Stimulated activated CD4-positive, alpha-beta T cell treated with anti-CD3 and anti-CD28 coated beads, Interleukin-4, amount 100 ng/mL, for 1 hour (primary cell): ENCODE measurements around the gene LGALS7B.
"Not testable (repeated sequence)": the region's sequence is repeated elsewhere in the genome, so short reads cannot be mapped to it uniquely, and the experiment has no call there.

Source experiments
- DNase-seq: peaks from one replicate; pipeline ENCODE4 v3.0.0-alpha.2; 2020

Gene LGALS7B

DNA sequence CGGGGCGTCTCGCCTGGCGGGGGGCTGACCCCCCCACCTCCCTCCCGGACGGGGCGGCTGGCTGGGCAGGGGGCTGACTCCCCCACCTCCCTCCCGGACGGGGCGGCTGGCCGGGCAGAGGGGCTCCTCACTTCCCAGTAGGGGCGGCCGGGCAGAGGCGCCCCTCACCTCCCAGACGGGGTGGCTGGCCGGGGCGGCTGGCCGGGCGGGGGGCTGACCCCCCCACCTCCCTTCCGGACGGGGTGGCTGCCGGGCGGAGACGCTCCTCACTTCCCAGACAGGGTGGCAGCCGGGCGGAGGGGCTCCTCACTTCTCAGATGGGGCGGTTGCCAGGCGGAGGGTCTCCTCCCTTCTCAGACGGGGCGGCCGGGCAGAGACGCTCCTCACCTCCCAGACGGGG, 8.8 kb downstream of the LGALS7B start:
- not testable (repeated sequence) for DNase-seq

GRCh38 chr19:38799104-38799503, 10.1 kb downstream of the LGALS7B start:
- no peak for DNase-seq

GRCh38 chr19:38800577-38801347, 11.8 kb downstream of the LGALS7B start:
- DNase-seq: no peak

- no peak for DNase-seq
Observed at GRCh38 chr19:38801359-38802095, 12.5 kb downstream of the LGALS7B start.

- DNase-seq: no peak
Observed at GRCh38 chr19:38803543-38803942, 14.5 kb downstream of the LGALS7B start.

DNA sequence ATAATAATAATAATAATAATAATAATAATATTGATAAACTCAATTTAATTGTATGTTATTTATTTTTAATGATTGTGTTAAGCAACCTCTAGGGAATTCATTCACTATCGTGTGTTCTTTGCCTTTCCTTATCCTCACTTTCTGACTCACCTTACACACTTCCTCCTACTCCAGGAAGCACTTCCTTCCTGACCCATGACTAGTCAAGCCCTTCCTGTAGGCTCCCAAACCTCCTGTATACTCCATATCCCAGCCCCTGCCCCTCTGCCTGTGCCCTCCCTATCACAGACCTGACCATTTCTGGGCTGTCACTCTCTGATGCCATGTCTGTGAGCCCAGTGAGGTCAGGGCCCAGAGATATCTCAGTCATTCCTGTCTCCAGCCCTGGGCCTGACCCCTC, 16.2 kb downstream of the LGALS7B start:
- DNase-seq: no peak

- DNase-seq: no peak
Observed at GRCh38 chr19:38806371-38806770, 17.4 kb downstream of the LGALS7B start.

DNA sequence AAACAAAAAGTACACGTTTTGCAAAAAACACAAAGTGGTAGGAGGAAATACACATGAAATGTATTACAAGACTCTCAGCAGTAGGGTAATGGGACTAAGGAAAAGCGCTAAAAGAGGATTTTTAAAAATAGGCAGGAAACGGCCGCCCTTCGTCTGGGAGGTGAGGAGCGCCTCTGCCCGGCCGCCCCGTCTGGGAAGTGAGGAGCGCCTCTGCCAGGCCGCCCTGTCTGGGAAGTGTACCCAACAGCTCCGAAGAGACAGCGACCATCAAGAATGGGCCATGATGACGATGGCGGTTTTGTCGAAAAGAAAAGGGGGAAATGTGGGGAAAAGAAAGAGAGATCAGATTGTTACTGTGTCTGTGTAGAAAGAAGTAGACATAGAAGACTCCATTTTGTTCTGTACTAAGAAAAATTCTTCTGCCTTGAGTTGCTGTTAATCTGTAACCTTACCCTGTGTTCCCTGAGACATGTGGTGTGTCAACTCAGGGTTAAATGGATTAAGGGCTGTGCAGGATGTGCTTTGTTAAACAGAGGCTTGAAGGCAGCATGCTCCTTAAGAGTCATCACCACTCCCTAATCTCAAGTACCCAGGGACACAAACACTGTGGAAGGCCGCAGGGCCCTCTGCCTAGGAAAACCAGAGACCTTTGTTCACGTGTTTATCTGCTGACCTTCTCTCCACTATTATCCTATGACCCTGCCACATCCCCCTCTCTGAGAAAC, 18.5 kb downstream of the LGALS7B start:
- DNase-seq: not testable (repeated sequence)

DNA sequence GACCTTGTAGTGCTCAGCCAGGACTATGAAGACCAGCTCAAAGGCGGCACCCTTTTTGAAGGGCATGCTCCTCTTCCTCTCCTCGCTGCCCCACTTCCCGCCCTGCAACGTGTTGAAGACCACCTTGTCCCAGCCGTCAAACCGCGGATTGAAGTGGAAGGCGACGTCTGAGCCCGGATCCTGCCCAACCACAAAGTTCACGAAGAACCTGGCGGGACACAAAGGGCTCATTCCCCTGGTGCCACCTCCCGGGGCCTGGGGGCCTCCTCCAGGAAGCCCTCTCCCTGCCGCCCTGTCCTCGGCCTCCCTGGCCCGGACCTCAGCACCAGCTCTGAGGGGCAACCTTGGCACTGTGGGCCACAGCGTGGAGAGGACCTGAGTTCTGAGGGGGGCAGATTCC, 19.7 kb downstream of the LGALS7B start:
- no peak for DNase-seq

GRCh38 chr19:38809592-38810252, 20.7 kb downstream of the LGALS7B start:
- DNase-seq: no peak

GRCh38 chr19:38812009-38812840, 23.2 kb downstream of the LGALS7B start:
- DNase-seq: no peak

GRCh38 chr19:38812841-38813320, 23.9 kb downstream of the LGALS7B start, which contains the start of gene LGALS4:
TSS of gene LGALS4 (minus strand) at chr19:38812945. CDS start at chr19:38812886, 59 bp downstream.
- no peak for DNase-seq

- DNase-seq: no peak
Observed at GRCh38 chr19:38813323-38813722, 24.3 kb downstream of the LGALS7B start.

- not testable (repeated sequence) for DNase-seq
Observed at GRCh38 chr19:38813932-38814331, 24.9 kb downstream of the LGALS7B start.

DNA sequence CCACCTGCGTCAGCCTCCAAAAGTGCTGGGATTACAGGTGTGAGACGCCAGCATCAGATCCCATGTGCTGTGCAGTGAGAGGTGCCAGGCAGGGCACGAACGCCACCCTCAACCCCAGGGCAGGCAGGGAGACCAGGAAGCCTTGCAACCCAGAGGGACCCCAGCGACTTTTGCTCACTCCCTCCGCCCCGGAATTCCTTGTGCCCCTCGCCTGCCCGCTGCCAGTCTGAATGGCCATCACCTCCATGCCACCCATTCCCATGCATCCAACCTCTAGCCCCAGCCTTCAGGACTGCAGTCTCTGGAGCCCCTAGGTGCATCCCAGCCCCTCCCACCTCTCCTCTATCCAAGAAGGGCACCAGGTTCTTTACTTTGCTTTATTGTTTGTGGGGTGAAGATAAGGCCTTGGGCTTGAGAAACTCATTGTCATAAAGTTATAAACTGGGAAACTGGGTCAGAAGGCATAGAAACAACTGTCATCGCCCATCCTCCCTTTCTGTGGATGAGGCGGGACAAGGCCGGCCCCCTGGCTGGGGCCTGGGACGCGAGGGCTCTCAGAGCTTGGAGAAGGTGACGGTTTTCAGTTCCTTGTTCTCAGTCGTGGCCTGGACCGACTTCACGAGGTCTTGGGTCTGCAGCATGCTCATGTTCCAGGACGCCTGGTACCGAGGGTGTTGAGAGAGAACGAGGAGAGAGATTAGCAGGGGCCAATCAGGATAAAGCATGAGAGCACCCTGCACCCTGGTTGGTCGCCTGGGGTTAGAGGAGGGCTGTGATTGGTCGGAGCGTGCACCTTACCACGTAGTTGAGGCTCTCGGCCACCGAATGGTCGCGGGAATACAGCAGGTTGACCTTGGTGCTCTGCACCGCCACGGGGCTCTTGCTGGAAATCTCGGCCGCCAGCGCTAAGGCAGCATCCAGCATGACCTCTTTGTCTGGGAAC, 26.3 kb downstream of the LGALS7B start:
- no peak for DNase-seq

DNA sequence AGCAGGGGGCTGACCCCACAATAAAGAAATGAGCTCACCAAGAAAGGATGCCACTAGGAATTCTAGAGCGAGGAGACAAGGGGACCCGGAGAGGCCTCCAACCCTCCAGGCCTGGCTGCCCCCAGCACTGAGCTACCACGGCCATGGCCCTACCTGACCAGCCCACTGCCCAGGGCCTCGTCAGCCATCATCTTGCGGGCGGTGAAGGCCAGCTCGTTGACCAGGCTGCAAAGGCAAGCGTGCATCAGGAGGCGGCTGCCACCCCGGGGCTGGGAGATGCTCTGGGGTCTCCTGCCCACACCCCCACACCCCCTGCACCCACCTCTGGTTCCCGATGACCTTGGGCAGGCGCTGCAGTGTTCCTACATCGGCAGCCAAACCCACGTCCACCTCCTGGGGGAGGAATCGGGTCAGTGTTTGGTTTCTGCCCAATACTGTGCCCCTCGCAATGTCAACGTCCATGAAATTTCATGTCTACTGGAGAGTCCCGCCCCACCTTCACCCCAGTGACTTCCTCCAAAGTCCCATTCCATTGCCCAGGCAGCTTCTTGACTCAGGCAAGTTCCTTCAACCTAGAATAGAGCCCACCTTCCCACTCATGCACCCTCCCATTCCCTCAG, 27.2 kb downstream of the LGALS7B start:
- no peak for DNase-seq

DNA sequence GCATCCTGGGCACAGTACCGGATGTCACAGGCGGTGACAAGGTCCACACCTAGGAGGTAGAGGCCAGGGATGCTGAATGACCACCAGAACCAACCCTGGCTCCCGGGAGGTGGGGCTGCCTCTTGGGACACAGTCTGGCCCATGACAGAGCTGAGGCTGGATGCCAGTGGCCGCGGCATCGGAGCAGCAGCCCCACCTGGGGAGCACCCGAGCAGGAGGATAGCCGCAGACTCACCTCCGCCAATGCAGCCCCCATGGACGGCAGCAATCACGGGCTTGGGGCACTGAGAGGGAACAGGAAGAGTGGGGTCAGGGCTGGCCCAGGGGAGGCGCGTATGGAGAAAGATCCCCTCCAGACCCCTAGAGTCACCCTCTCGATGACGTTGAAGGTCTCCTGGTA, 28.1 kb downstream of the LGALS7B start:
- no peak for DNase-seq

DNA sequence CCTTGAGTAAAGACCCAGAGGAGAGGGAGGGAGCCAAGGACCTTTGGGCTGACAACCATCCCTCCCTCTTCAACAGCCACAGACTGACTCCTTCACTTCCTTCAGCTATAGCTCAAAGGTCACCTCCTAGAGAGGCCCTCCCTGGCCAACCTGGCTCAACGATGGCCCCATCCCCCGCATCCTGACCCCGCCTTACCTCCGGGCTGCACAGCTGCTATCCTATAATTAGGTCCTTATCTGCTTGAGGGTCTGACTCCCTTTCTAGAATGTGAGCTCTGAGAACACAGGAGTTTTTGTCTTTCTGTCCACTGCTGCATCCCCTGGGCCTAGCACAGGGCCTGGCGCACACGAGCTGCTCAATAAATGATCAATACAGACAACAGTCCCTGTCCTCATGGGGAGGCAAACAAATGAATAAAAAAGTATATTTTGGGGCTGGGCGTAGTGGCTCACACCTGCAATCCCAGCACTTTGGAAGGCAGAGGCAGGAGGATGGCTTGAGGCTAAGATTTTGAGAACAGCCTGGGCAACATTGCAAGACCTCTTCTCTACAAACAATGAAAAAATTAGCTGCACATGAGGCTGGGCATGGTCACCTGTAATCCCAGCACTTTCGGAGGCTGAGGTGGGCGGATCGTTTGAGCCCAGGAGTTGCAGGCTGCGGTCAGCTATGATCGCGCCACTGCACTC, 30.4 kb downstream of the LGALS7B start:
- no peak for DNase-seq

DNA sequence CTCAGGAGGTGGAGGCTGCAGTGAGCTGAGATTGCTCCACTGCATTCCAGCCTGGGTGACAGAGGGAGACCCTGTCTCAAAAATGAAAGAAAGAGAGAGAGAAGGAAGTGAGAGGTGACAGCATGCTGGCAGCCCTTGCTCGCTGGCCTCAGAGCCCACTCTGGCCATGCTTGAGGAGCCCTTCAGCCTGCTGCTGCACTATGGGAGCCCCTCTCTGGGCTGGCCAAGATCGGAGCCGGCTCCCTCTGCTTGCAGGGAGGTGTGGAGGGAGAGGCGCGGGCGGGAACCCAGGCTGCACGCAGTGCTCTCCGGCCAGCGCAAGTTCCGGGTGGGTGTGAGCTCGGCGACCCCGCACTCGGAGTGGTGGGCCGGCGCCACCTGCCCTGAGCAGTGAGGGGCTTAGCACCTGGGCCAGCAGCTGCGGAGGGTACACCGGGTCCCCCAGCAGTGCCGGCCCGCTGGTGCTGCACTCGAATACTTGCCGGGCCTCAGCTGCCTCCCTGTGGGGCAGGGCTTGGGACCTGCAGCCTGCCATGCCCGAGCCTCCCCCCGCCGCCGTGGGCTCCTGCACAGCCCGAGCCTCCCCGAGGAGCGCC, 32.3 kb downstream of the LGALS7B start:
- not testable (repeated sequence) for DNase-seq
